SK-N-SH (cell line): ENCODE data around the gene SPRR1B. TPM values are rescaled to one million over a fixed set of nuclear protein-coding genes. Genes with fewer than 3 reads are reported as not detected.

Source experiments
- CTCF ChIA-PET: fragments of 300-600, 350-600 bp; formaldehyde crosslinking; extraction: SDS; loops from one replicate; lab custom pipeline; 2021; lab: Yijun Ruan, JAX
- POLR2A ChIA-PET: fragments of 350-600 bp; sonication (Branson Sonifier 250); formaldehyde crosslinking; extraction: SDS; loops from one replicate; lab custom pipeline; 2020; ENCODE audit warnings: antibody characterized with exemption, inconsistent platforms; lab: Yijun Ruan, JAX
- DNase-seq: peaks from one replicate; pipeline ENCODE4 v3.0.0; 2012
- H2AFZ ChIP-seq: fragments of 200-600 bp; sonication (generic); 2 replicates; pipeline ENCODE4 v1.8.1; 2016; ENCODE audit warnings: antibody characterized with exemption, mild to moderate bottlenecking, low read depth
- H3F3A ChIP-seq: fragments of 200-600 bp; sonication (generic); replicated peaks from 2 replicates; pipeline ENCODE3; 2016; ENCODE audit warnings: antibody characterized with exemption, mild to moderate bottlenecking; ENCODE audit not compliant: insufficient read depth
- H3K27ac ChIP-seq, 2 experiments: fragments of 200-500 bp in 1 of 2; fragments of 200-600 bp in 1 of 2; sonication (Bioruptor generic) in 1 of 2; sonication (generic), shearing (Covaris generic) in 1 of 2; 2 replicates each; pipeline versions ENCODE4 v1.5.1 to v1.6.1; 2014 to 2016; ENCODE audit warnings: low read depth in 2 of 2, inconsistent platforms in 1 of 2, low read length in 1 of 2, mild to moderate bottlenecking in 1 of 2, mixed read lengths in 1 of 2
- H3K27me3 ChIP-seq: fragments of 200-600 bp; sonication (generic), shearing (Covaris generic); 2 replicates; pipeline ENCODE4 v1.6.1; 2016; ENCODE audit warnings: mixed run types; ENCODE audit not compliant: insufficient read depth
- H3K36me3 ChIP-seq, 2 experiments: fragments of 200-500 bp in 1 of 2; fragments of 200-600 bp in 1 of 2; sonication (Bioruptor generic) in 1 of 2; sonication (generic) in 1 of 2; replicated peaks in 1 of 2; 2 replicates each; pipeline versions ENCODE3 to v1.5.1; 2014 to 2016; ENCODE audit warnings: low read length in 1 of 2, mild to moderate bottlenecking in 1 of 2; ENCODE audit not compliant: insufficient read depth in 2 of 2, control insufficient read depth in 1 of 2
- H3K4me1 ChIP-seq, 2 experiments: fragments of 200-500 bp in 1 of 2; fragments of 200-600 bp in 1 of 2; sonication (Bioruptor generic) in 1 of 2; sonication (generic), shearing (Covaris generic) in 1 of 2; 2 replicates each; pipeline versions ENCODE4 v1.5.1 to v1.6.1; 2014 to 2016; ENCODE audit warnings: low read depth in 1 of 2, low read length in 1 of 2, mixed run types in 1 of 2; ENCODE audit not compliant: insufficient read depth in 2 of 2, control insufficient read depth in 1 of 2
- H3K4me2 ChIP-seq: fragments of 200-600 bp; sonication (generic), shearing (Covaris generic); 2 replicates; pipeline ENCODE4 v1.6.1; 2017; ENCODE audit warnings: mixed run types
- H3K4me3 ChIP-seq, 2 experiments: fragments of 200-500 bp in 1 of 2; fragments of 200-600 bp in 1 of 2; sonication (Bioruptor generic) in 1 of 2; sonication (generic), shearing (Covaris generic) in 1 of 2; 2 replicates each; pipeline versions ENCODE4 v1.5.1 to v1.8.1; 2014 to 2016; ENCODE audit warnings: low read depth in 2 of 2, inconsistent platforms in 1 of 2, low read length in 1 of 2, mild to moderate bottlenecking in 1 of 2, mixed read lengths in 1 of 2, moderate library complexity in 1 of 2
- H3K79me2 ChIP-seq: fragments of 200-600 bp; sonication (generic); 2 replicates; pipeline ENCODE4 v1.8.1; 2017; ENCODE audit warnings: mild to moderate bottlenecking; ENCODE audit not compliant: insufficient read depth
- H3K9ac ChIP-seq: fragments of 200-600 bp; sonication (generic); 2 replicates; pipeline ENCODE4 v1.6.1; 2017; ENCODE audit warnings: mixed run types
- H3K9me2 ChIP-seq: fragments of 200-600 bp; sonication (generic); 2 replicates; pipeline ENCODE4 v1.6.1; 2017; ENCODE audit warnings: mixed run types
- H3K9me3 ChIP-seq: fragments of 200-600 bp; sonication (generic); 2 replicates; pipeline ENCODE4 v1.6.1; 2017; ENCODE audit warnings: mixed run types, mild to moderate bottlenecking, moderate library complexity
- H4K20me1 ChIP-seq: fragments of 200-600 bp; sonication (generic); 2 replicates; pipeline ENCODE4 v1.6.1; 2017; ENCODE audit warnings: mild to moderate bottlenecking, mixed run types; ENCODE audit not compliant: insufficient read depth
- CTCF ChIP-seq: fragments of 200-600 bp; sonication (generic); IDR thresholded peaks from 2 replicates; pipeline ENCODE4 v1.6.1; 2017; ENCODE audit warnings: antibody characterized with exemption, mild to moderate bottlenecking, moderate library complexity
- FOSL2 ChIP-seq: IDR thresholded peaks from 2 replicates; pipeline ENCODE4 v1.4.0; 2012; ENCODE audit warnings: low read depth, mild to moderate bottlenecking, moderate library complexity, borderline replicate concordance
- FOXJ3 ChIP-seq: sonication (generic); formaldehyde crosslinking; IDR thresholded peaks from 2 replicates; pipeline ENCODE4 v1.5.1; 2020; ENCODE audit warnings: mild to moderate bottlenecking, missing genetic modification reagents
- GABPA ChIP-seq: IDR thresholded peaks from 2 replicates; pipeline ENCODE4 v1.4.0; 2012; ENCODE audit warnings: low read depth, mild to moderate bottlenecking
- MAX ChIP-seq: IDR thresholded peaks from 2 replicates; pipeline ENCODE4 v1.4.0; 2012; ENCODE audit warnings: low read depth
- RAD21 ChIP-seq: IDR thresholded peaks from 2 replicates; pipeline ENCODE4 v1.6.1; 2012; ENCODE audit warnings: mild to moderate bottlenecking, low read length
- RCOR1 ChIP-seq: fragments of 150-350 bp; IDR thresholded peaks from 2 replicates; pipeline ENCODE4 v1.6.1; 2017; ENCODE audit warnings: antibody characterized with exemption, low read length
- SMC3 ChIP-seq: IDR thresholded peaks from 2 replicates; pipeline ENCODE4 v1.6.1; 2012; ENCODE audit warnings: low read depth, low read length, improper control_type of control experiment
- TEAD4 ChIP-seq: IDR thresholded peaks from 2 replicates; pipeline ENCODE4 v1.4.0; 2012; ENCODE audit warnings: mild to moderate bottlenecking, borderline replicate concordance; ENCODE audit not compliant: insufficient read depth
- WGBS: methylation state at CpG from one replicate; pipeline ENCODE4 v1.1.6; 2017; ENCODE audit warnings: low lambda C conversion rate; 5-methylcytosine and 5-hydroxymethylcytosine counted together
- polyA plus RNA-seq, 3 experiments: library from polyadenylated mRNA; depleted of rRNA; stranded (reverse); fragments of >200 nt; gene quantifications; 2 replicates each; pipeline ENCODE4 v1.2.3, GENCODE V29; 2012
- TF ChIP-seq, protein P1 (sequence below): fragments of 150-350 bp; IDR thresholded peaks from 2 replicates; pipeline ENCODE4 v1.6.1; 2017; ENCODE audit warnings: antibody characterized with exemption, low read length, low read depth, borderline replicate concordance
- TF ChIP-seq, protein P2 (sequence below): IDR thresholded peaks from 2 replicates; pipeline ENCODE4; 2012

Gene SPRR1B
- polyA plus RNA-seq, 1 of the 3 experiments (the other 2 are of a cell fraction): not detected

DNA sequence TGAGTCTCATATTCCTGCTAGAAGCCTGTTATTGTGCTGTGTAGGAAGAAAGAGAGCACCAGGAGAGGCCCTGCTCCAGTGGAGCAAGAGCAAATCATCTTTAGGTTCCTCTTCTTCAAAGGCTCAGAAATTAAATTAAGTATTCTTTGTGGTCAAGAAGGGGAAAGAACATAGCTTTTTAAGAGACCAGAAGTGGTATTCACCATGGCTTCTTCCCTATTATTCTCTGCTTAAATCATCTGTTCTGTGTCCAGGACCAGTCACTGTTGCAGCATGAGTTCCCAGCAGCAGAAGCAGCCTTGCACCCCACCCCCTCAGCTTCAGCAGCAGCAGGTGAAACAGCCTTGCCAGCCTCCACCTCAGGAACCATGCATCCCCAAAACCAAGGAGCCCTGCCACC lies 1.1 kb downstream of the SPRR1B start:
- H3K36me3 ChIP-seq: no peaks in the 10 kb centered on the region
- H3K9me2 ChIP-seq: no peaks in the 10 kb centered on the region
- H3F3A ChIP-seq: no peaks in the 10 kb centered on the region
- H4K20me1 ChIP-seq: no peaks in the 10 kb centered on the region
- no peak overlapping the region for H2AFZ ChIP-seq
- DNase-seq: no peak
- no peak overlapping the region for H3K4me2 ChIP-seq
- H3K27me3 ChIP-seq: no peaks in the 10 kb centered on the region
- H3K79me2 ChIP-seq: no peaks in the 10 kb centered on the region
- H3K4me3 ChIP-seq: no peak overlapping the region
- ChIA-PET CTCF (no interaction called here), POLR2A (no interaction called here)
- H3K9ac ChIP-seq: no peak overlapping the region
- no peaks in the 10 kb centered on the region for H3K9me3 ChIP-seq
- H3K4me1 ChIP-seq: no peaks in the 10 kb centered on the region
- H3K27ac ChIP-seq: no peak overlapping the region
- TF ChIP-seq GABPA: no peak
- TF ChIP-seq, protein P1, sequence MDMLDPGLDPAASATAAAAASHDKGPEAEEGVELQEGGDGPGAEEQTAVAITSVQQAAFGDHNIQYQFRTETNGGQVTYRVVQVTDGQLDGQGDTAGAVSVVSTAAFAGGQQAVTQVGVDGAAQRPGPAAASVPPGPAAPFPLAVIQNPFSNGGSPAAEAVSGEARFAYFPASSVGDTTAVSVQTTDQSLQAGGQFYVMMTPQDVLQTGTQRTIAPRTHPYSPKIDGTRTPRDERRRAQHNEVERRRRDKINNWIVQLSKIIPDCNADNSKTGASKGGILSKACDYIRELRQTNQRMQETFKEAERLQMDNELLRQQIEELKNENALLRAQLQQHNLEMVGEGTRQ: no peak
- TF ChIP-seq FOXJ3 (CRISPR knock-in tag): no peak
- TF ChIP-seq TEAD4: no peak
- TF ChIP-seq, protein P2, sequence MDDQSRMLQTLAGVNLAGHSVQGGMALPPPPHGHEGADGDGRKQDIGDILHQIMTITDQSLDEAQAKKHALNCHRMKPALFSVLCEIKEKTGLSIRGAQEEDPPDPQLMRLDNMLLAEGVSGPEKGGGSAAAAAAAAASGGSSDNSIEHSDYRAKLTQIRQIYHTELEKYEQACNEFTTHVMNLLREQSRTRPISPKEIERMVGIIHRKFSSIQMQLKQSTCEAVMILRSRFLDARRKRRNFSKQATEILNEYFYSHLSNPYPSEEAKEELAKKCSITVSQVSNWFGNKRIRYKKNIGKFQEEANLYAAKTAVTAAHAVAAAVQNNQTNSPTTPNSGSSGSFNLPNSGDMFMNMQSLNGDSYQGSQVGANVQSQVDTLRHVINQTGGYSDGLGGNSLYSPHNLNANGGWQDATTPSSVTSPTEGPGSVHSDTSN: no peak
- no peak for TF ChIP-seq MAX

GRCh38 chr1:153032677-153033308 lies 1.8 kb downstream of the SPRR1B start:
- no peak overlapping the region for H3K9ac ChIP-seq
- H3K4me2 ChIP-seq: 0 out of 2 replicates have a peak overlapping the region, but pooled peaks have one; percentile 26
- H3K4me1 ChIP-seq: no peaks in the 10 kb centered on the region
- no peaks in the 10 kb centered on the region for H3K36me3 ChIP-seq
- peak; percentile 5 for DNase-seq
- no peaks in the 10 kb centered on the region for H3K9me2 ChIP-seq
- H3K4me3 ChIP-seq: no peak overlapping the region
- CTCF ChIA-PET: no interaction called here
- WGBS: 0% methylated on average over 3 of the region's 3 CpGs
- H2AFZ ChIP-seq: no peak overlapping the region
- no peaks in the 10 kb centered on the region for H4K20me1 ChIP-seq
- POLR2A ChIA-PET: no interaction called here
- no peaks in the 10 kb centered on the region for H3K9me3 ChIP-seq
- H3K27me3 ChIP-seq: no peaks in the 10 kb centered on the region
- H3F3A ChIP-seq: no peaks in the 10 kb centered on the region
- TF ChIP-seq GABPA (no peak), FOSL2 (peak; percentile 37; the same call in 1 of the 2 replicates), CTCF (peak; percentile 56), RCOR1 (no peak), RAD21 (no peak), SMC3 (0 out of 2 replicates have a peak, but pooled peaks have one; percentile 9)
- no peaks in the 10 kb centered on the region for H3K79me2 ChIP-seq
- H3K27ac ChIP-seq: no peak overlapping the region
